Muscle of back (tissue), 11 donors: ENCODE measurements around the gene FAM9C. TPM values are rescaled to one million over a fixed set of nuclear protein-coding genes. Genes with fewer than 3 reads are reported as not detected.
"Not testable (repeated sequence)": the region's sequence is repeated elsewhere in the genome, so short reads cannot be mapped to it uniquely, and the experiment has no call there.

Experiments used
- DNase-seq, 3 donors: peaks; one replicate each; pipeline versions ENCODE4 v3.0.0 to v3.0.0-alpha.2; 2013
- polyA plus RNA-seq, 10 donors: library from polyadenylated mRNA; unstranded; fragments of 120-200 nt; gene quantifications; one replicate each; pipeline ENCODE4 v1.2.1, GENCODE V29; 2013; ENCODE audit not compliant: insufficient read length in 10 of 10

FAM9C gene
- polyA plus RNA-seq, 10 donors: 0.08 to 0.88 (median 0.45) TPM

GRCh38 chrX:13043138-13043537, 1.3 kb downstream of the FAM9C start:
- peak in 1 of 3 donors; percentile 37 for DNase-seq

DNA sequence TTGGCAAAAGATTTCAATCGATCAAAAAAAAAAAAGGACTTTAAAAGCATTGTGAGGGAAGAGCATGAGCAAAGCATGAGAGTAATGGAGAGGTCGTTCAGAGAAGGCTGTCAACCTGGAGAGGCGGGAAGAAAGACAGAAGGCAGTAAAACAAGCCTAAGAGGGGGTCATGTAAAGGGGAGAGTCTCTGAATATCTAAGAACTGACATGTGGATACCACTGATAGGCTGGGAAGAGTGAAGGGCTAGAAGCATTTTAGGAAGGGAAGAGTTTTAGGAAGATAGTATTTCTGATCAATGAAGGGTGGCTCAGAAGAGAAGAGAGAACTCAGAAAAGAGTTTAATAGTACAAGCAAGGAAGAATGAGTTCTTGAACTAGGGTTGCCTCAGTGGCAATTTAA, 7.5 kb downstream of the FAM9C start:
- no peak for DNase-seq

DNA sequence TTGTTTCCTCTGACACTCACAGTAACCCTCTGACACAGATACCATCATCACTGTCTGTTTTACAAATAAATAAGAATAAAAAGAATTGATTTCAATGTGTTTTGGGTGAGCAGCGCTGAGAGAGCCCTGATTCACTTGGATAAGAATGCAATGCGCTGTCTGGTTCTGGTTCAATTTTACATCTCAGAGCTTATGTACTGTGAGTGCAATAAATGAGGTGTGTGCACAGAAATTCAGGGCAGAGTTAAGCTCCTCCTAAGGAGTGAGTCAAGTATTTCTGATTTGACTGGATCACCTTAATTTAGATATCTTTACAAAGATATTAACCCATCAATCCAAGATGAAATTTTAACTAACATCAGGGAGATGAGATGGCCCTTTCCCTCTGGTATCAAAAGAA, 11.2 kb downstream of the FAM9C start:
- DNase-seq: no peak

- DNase-seq: peak in 1 of 3 donors; percentile 49
Measured at GRCh38 chrX:13029887-13030771, 14.3 kb downstream of the FAM9C start.

GRCh38 chrX:13029637-13029886, 14.9 kb downstream of the FAM9C start:
- DNase-seq: no peak

DNA sequence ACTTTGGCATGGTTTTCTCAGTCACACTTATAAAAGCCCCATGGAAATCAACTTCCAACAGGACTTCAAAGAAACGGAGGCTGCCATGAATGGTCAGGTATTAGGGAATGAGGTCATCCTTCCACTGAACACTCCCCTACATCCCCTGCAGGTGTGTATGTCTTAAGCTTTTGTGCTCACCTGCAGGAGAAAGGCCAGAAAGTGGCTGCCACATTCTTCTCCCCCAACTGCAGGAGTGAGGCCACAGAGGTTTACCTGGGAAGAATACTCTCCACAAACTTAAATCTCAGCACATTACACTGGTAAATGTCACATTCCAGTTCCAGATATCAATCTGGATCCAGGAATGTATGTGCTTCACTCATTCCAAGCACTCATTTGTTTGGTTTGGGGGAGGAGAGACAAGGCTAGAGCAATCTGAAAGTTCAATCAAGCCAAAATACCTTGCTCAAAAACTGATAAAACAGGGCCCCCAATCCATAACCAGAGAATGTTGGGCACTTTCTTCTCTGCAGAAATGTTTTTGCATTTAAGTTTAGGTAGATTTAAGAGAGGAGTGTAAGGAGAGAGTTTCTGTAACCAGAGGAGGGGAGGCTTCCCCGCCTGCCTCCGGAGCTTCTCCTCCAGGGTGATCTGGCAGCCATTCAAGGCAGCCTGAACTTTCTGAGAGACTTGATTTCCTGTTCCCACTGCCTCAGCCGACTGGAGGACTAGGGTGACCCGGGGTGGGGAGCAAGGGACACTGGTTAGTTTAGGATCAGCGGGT, 15.4 kb downstream of the FAM9C start:
- peak in 2 of 3 donors; percentile 57 to 75 for DNase-seq

DNA sequence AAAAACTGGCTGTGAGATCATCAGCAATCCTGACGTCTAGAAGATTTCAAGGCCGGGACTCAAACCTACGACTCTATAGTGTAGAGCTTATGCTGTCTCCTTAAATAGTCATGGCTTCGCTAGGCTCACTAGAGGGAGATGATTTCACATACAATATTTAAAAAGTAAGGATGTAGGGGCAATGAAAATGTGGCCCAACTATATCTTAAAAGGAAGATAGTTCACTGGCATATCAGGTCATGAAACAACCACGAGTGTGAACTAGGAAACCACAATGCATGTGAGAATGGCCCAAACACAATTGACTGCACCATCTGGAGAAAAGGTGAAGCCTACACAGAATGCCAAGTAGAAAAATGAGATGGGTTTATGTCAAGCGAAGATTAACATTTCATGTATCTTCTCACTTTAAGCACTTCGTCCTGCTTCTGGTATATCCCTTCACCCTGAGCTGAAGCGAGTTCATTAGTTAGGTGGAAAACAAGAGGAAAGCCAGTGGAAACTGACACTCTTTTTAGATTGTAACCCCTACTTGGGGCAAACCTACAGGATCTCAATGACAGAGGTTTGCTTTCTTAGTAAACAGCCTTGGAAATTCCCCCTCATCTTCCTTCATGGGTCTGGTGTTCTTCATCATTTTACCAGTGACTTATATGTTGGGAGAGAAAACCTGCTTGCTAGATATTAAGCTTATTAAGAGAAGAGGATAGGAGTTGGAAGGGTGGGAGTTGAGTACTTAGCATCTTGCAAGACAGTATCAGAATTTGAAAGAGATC, 17.4 kb downstream of the FAM9C start:
- DNase-seq: no peak

DNA sequence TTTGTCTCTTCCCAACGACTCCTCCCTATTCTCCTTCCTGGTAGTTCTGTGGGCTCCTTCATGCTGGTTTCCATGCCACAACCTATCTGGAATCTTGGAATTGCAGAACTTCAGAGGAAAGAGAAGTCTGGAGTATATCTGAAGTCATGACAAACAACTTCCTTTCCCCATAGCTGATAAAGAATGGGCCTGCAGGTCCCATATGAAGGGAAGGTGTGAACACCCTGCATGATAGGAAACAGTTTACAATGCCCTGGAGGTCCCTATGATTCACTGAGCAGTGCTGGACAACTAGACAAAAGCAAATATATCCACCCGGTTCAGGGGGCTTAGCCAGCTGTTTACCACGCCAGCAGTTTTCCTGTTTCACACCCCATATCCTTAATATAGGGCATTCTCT, 19.4 kb downstream of the FAM9C start:
- no peak for DNase-seq

- no peak for DNase-seq
Measured at GRCh38 chrX:13023979-13024378, 20.4 kb downstream of the FAM9C start.

DNA sequence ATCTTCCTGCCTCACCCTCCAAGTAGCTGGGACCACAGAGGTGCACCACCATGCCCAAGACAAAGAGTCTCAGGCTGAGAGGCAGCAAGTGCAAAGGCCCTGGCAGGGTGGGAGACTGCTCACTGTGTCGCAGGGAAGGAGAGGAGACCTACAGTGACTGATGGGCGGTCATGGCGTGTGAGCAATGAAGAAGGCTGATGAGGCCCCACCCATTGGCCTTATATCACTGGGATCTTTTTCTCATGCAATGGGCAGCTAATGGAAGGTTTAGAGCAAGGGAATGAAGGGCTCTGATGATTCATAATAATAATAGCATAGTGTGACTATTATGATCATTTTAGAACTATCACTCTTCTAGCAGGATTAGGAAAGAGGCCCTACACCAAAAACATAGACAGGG, 20.9 kb downstream of the FAM9C start:
- DNase-seq: no peak

DNA sequence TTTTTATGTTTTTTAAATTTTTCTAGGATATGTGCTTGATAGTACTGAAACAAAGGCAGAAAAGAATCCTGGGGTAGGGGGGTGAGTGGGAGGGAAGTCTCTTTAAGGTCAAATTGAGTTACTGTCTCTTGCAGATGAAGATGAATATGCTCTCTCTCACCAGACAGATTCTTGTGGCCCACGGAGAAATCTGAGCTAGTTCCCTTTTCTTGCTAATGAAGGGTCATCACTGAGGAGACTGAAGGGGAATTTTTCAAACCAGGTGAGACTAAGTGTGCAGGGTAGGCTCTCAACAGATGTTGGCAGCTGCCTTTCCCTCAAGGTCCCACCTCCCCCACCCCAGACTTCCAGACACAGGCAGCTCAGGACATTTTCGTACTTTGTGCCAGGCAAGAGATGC, 21.5 kb downstream of the FAM9C start:
- DNase-seq: no peak

- not testable (repeated sequence) for DNase-seq
Measured at GRCh38 chrX:13016731-13017130, 27.7 kb downstream of the FAM9C start.

GRCh38 chrX:13015536-13016236, 28.7 kb downstream of the FAM9C start:
- DNase-seq: no peak

DNA sequence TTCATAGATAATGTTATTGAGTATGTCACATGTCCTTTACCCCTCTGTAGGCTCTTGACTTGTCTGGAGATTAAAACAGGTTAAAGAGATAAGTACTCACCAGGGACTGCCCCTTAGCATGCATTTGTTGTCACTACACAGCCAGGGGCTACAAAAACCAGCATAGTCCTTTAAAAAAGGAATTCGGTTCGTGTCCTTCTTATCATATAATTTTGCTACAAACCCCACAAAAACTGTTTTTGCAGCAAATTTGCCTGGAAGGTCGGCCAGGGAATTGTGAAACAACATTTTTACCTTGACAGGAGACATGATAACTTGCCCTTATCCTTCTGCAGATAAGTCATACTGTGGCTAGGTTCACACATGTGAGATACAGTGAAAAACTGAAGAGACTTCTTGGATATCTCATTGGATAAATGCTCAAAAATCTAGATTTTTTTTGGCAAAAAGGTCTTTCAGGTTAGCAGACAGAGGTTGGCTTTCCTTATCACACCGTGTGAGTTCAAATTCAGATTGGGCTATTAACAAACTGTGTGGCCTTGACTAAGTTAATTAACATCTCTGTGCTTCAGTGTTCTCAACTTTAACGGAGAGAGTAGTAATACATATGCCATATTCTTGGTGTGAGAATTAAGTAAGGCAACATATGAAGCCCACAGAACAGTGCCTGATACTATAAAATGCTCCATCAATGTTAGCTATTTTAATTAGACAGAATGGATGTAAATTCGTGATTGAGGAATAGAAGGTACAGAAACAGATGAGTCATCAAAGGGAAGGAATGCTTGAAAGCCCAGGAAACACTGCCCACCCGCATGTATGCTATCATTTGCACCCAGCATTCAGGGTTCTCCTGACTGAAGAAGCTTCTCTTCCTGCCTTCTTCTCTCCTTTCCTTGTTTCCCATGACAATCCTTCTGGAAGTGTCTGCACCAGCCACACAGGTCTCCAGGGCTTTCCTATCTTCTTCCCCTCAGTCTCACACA, 30.0 kb downstream of the FAM9C start:
- no peak for DNase-seq

DNA sequence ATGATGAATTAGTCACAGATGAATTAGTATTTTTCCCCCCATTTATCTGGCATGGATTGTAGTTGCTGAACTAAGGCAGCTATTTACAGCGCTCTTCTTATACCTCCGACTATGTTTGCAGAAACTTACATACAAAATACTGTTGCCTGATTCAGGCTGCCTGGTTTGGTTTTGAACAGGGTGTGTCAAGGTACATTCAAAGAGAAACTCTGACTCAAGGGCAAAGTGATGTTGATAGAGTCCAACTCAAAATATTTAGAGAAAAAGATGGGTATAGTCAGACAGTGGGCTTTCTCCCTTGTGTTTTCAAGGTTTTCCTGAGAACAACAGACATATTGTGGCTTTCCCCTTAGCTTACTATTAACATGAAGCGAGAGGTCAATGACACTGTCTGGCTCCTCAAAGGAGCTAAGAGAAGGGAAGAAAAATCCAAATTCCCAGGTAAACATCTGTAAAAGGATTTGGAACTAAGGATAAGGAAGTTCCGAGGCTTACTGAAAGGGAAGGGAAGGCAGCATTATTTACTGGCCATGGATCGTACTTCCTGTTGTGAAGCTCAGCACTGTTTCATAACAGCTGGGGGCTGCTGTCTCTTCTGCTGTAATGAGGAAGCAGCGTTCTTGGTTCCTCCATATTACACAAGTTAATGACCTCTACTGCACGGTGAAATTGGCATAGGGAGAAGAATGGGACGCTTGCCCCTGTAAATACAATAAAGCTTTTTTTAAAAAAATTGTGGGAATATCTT, 30.9 kb downstream of the FAM9C start:
- DNase-seq: peak in 1 of 3 donors; percentile 69

DNA sequence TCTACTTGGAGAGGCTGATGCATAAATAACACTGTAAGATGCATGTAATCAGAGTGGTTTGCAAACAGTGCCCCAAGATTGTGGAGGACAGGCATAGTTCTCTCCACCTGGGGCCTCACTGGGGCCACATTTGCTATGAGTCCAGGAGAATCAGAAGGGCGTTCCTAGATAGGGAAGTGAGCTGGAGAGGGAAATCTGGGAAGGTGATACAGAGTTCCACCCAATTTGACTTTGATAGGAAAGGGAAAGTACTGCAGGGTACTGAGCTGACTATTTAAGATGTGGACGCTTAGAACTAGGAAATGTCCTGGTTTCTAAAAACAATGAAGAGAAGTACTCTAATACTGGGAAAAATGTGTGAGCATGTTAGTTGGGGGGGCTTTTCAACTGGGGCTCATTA, 33.9 kb downstream of the FAM9C start:
- DNase-seq: no peak

DNA sequence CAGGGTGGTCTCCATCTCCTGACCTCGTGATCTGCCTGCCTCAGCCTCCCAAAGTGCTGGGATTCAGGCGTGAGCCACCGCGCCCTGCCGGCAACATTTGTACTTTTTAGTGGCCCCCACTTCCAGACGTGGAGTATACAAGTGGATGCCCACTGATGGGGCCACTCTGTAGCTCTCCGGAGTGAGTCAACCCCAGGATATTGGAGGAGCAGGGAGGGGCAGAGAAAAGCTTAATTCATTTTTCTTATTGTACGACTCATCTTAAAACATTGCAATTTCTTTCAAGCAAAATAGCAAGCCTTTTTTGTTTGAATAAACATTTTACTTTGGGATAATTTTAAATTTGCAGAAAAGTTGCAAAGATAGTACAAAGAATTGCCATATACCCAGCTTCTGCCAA, 34.6 kb downstream of the FAM9C start:
- DNase-seq: no peak

GRCh38 chrX:13009273-13009672, 35.1 kb downstream of the FAM9C start:
- no peak for DNase-seq

GRCh38 chrX:13008851-13009250, 35.6 kb downstream of the FAM9C start:
- no peak for DNase-seq

DNA sequence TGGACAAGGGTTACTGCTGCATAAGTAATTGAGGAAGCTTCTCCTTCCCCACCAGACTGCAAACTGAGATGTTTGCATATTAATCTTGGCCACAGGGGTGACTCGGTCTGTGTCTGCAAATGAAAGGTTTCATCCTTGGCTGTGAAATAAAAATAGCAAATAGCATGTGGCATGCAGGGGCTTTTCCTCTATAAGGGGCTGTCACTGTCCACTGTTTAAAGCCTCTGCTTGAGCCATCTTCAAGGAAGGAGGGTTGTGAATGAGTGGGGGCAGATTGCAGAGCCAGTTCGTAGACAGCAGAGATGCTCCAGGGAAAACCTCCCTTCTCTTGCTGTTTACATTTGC, 36.3 kb downstream of the FAM9C start:
- DNase-seq: no peak
